GM19328 (cell line): Measurements from ENCODE around the gene DNAH14.

Experiments
- ATAC-seq: cut with Tn5 transposase; IDR thresholded peaks from one replicate; pipeline ENCODE4 v1.9.1; 2021; ENCODE audit warnings: mild to moderate bottlenecking, moderate library complexity; ENCODE audit not compliant: unreplicated experiment

The DNAH14 gene

DNA sequence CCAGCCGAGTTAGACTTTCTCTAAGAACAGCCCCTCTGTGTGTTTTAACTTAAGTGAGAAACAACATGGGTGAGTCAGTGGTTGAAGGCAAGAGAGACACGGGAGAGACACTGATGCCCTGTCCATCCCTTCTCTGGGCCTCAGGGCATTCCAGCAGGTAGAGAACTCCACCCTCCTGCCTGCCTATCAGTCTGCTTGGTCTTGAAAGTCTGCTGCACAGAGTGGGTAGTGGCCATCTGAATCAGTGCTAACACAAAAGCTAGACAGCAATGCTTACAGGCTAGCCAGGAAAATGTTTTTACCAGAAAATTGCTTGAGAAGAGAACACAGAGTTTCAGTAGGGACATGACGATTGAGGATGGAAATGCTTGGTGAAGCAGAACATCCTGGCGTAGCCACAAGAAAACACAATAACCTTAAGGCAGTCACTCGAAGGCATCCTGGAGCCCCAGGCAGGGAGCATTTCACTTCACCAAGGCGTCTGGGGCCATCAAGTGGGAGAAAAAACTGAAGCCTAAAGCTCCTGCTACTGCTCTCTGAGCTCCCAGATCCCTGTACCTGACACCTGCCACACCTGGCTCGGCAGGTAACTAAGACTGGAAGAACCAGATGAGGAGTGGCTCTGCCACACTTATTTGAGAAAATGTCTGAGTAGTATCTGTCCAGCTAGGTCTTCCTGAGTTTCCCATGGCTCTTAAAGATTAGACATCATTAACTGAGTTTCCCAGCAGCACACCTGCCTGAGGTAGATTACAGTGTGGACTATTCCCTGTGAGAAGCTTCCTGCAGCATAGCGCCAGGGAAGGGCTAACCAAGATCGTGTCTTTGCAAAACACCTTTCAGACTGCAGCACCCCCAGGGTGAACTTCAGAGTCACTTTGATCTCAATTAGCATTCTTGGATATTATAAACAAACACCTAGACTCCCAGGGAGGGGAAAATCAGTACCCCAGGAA, 516.4 kb downstream of the DNAH14 start:
- no peak for ATAC-seq

- no peak for ATAC-seq
Observed at GRCh38 chr1:225446595-225446960, 517.1 kb downstream of the DNAH14 start.

DNA sequence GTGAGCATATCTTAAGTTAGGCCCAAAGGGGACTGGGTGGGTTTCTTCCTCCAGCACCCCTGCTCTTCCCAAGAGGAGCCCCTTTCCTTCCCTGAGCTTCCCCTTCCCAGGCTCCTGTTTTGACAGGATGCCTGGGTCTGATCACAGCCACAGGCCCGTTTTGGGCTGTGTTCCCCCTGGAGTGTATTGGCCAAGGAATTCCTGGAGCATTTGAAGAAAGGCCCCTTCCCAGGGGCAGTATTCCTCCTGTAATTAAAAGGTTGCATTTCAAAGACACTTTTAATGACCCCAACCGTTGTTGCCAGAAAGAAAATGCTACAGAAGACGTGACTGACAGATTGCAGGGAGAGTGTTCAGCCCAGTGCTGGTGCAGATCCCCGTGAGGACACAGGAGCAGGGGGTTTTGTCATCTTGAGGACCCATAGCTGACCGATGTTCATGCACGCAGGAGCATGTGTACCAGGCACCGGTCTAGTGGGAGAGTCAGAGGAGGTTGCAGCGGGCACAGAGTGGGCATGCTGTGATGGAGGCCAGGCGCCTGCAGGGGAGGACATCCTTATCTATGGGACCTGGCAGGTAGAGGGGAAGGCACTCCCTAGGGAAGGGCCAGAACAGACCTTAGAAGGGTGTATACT, 517.6 kb downstream of the DNAH14 start:
- no peak for ATAC-seq

GRCh38 chr1:225447650-225448089, 518.2 kb downstream of the DNAH14 start:
- no peak for ATAC-seq

- no peak for ATAC-seq
Observed at GRCh38 chr1:225448146-225448805, 518.8 kb downstream of the DNAH14 start.
